ENCODE data around the gene TCERG1.

DNA sequence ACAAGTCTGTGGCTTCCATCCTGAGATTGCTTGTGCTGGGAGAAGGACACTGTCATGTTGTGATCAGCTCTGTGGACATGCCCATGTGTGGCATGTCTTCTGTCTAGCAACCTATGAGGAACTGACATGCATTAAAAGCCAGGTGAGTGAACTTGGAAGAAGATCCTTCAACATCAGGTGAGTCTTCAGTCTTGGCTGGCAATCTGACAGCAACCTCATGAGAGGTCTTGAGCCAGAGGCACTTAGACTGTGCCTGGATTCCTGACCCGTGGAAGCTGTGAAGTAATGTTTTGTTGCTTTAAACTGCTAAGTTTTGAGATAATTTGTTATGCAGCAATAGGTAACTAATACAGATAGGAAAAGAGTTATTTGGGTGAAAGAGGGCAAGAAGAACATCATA lies 6.8 kb upstream of the TCERG1 start:
- TF ChIP-seq, protein P1, sequence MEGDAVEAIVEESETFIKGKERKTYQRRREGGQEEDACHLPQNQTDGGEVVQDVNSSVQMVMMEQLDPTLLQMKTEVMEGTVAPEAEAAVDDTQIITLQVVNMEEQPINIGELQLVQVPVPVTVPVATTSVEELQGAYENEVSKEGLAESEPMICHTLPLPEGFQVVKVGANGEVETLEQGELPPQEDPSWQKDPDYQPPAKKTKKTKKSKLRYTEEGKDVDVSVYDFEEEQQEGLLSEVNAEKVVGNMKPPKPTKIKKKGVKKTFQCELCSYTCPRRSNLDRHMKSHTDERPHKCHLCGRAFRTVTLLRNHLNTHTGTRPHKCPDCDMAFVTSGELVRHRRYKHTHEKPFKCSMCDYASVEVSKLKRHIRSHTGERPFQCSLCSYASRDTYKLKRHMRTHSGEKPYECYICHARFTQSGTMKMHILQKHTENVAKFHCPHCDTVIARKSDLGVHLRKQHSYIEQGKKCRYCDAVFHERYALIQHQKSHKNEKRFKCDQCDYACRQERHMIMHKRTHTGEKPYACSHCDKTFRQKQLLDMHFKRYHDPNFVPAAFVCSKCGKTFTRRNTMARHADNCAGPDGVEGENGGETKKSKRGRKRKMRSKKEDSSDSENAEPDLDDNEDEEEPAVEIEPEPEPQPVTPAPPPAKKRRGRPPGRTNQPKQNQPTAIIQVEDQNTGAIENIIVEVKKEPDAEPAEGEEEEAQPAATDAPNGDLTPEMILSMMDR (IDR thresholded peaks at IDR 0.05) = no peak
- no peak for TF ChIP-seq RCOR1 (IDR thresholded peaks at IDR 0.05; ENCODE audit: low read length)
- no peak for TF ChIP-seq FOXM1 (IDR thresholded peaks at IDR 0.05; ENCODE audit: low read depth)
- TF ChIP-seq, protein P2, sequence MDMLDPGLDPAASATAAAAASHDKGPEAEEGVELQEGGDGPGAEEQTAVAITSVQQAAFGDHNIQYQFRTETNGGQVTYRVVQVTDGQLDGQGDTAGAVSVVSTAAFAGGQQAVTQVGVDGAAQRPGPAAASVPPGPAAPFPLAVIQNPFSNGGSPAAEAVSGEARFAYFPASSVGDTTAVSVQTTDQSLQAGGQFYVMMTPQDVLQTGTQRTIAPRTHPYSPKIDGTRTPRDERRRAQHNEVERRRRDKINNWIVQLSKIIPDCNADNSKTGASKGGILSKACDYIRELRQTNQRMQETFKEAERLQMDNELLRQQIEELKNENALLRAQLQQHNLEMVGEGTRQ (IDR thresholded peaks at IDR 0.05; ENCODE audit: borderline replicate concordance, low read depth, low read length) = no peak
- no peak for TF ChIP-seq EZH2phosphoT487 (IDR thresholded peaks at IDR 0.05; ENCODE audit: borderline replicate concordance, low read depth)
- TF ChIP-seq GABPA (IDR thresholded peaks at IDR 0.05; ENCODE audit: low read depth) = no peak
- TF ChIP-seq TAF1 (IDR thresholded peaks at IDR 0.05; ENCODE audit: borderline replicate concordance, low read depth, low read length) = no peak
- TF ChIP-seq, protein P3, sequence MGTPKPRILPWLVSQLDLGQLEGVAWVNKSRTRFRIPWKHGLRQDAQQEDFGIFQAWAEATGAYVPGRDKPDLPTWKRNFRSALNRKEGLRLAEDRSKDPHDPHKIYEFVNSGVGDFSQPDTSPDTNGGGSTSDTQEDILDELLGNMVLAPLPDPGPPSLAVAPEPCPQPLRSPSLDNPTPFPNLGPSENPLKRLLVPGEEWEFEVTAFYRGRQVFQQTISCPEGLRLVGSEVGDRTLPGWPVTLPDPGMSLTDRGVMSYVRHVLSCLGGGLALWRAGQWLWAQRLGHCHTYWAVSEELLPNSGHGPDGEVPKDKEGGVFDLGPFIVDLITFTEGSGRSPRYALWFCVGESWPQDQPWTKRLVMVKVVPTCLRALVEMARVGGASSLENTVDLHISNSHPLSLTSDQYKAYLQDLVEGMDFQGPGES (IDR thresholded peaks at IDR 0.05; ENCODE audit: low read depth, low read length) = no peak

All from SK-N-SH (cell line).